Spleen (tissue), 11 donors: ENCODE measurements around the gene ADPRH. TPM values are rescaled to one million over a fixed set of nuclear protein-coding genes. Genes with fewer than 3 reads are reported as not detected.

Experiments
- DNase-seq: peaks from one replicate; pipeline ENCODE4 v3.0.0-alpha.2; 2020
- H3K27ac ChIP-seq, 8 donors: fragments of 200-600 bp; sonication (generic) in 7 of 8; 1 replicate in 4 of 8; 2 replicates in 4 of 8; pipeline versions ENCODE4 v1.5.0 to v1.8.0; 2016 to 2021; ENCODE audit warnings: inconsistent platforms in 4 of 8, mild to moderate bottlenecking in 4 of 8, moderate library complexity in 1 of 8
- H3K27me3 ChIP-seq, 7 donors: fragments of 200-600 bp; sonication (generic) in 6 of 7; replicated peaks in 1 of 7; 1 replicate in 4 of 7; 2 replicates in 3 of 7; pipeline versions ENCODE4 v1.5.0 to v1.8.0; 2016 to 2021; ENCODE audit warnings: inconsistent platforms in 3 of 7, mild to moderate bottlenecking in 1 of 7
- H3K36me3 ChIP-seq, 6 donors: fragments of 200-600 bp; sonication (generic) in 5 of 6; 1 replicate in 4 of 6; 2 replicates in 2 of 6; pipeline versions ENCODE4 v1.5.0 to v1.8.0; 2016 to 2021; ENCODE audit warnings: inconsistent platforms in 2 of 6
- H3K4me1 ChIP-seq, 6 donors: fragments of 200-600 bp; sonication (generic) in 5 of 6; 1 replicate in 3 of 6; 2 replicates in 3 of 6; pipeline versions ENCODE4 v1.5.0 to v1.8.0; 2016 to 2021; ENCODE audit warnings: inconsistent platforms in 3 of 6
- H3K4me3 ChIP-seq, 8 donors: fragments of 200-600 bp; sonication (generic) in 7 of 8; 1 replicate in 4 of 8; 2 replicates in 4 of 8; pipeline versions ENCODE4 v1.5.0 to v1.8.0; 2016 to 2021; ENCODE audit warnings: inconsistent platforms in 4 of 8, mild to moderate bottlenecking in 4 of 8, moderate library complexity in 2 of 8
- H3K9me3 ChIP-seq, 8 donors: fragments of 200-600 bp; sonication (generic) in 7 of 8; 1 replicate in 4 of 8; 2 replicates in 4 of 8; pipeline versions ENCODE4 v1.5.0 to v1.8.0; 2016 to 2021; ENCODE audit warnings: inconsistent platforms in 4 of 8
- POLR2A ChIP-seq, 3 donors: fragments of 450-650 bp; IDR thresholded peaks; one replicate each; pipeline ENCODE4 v1.5.1; 2017; ENCODE audit warnings: antibody characterized with exemption in 3 of 3, mild to moderate bottlenecking in 1 of 3
- POLR2AphosphoS5 ChIP-seq, 3 donors: sonication (generic); formaldehyde crosslinking; IDR thresholded peaks; one replicate each; pipeline ENCODE4 v1.5.1; 2017; ENCODE audit warnings: antibody characterized with exemption in 3 of 3
- WGBS, 5 donors: extraction: QIAGEN DNeasy Blood & Tissue Kit in 3 of 5; methylation state at CpG; one replicate each; pipeline versions ENCODE4 v1.1.5 to v1.1.7; 2013 to 2018; 5-methylcytosine and 5-hydroxymethylcytosine counted together
- intact Hi-C: fragments of 100-400 bp; cut with DNase I; formaldehyde crosslinking; loops from one replicate; pipeline ENCODE4 v1.15.0; 2023; ENCODE audit warnings: low total_unique reads
- polyA plus RNA-seq, 3 donors: library from polyadenylated mRNA; stranded (reverse); fragments of 200-250 nt; gene quantifications; one replicate each; pipeline ENCODE4 v1.2.1, GENCODE V29; 2013
- total RNA-seq, 7 donors: library from RNA; depleted of rRNA in 3 of 7; stranded (reverse); fragments of >200 nt in 3 of 7; fragmentation: NEBNext Ultra II Directional in 4 of 7; extraction: Animal tissue kit (Norgen Biotek cat#: 25700) in 4 of 7; gene quantifications; one replicate each; pipeline versions ENCODE4 v1.1.0 to v1.2.1, GENCODE V29; 2016 to 2021
- TF ChIP-seq, protein P1 (sequence below), 11 experiments: fragments of 200-600 bp in 7 of 11; fragments of 450-650 bp in 4 of 11; sonication (generic) in 4 of 11; IDR thresholded peaks in 8 of 11; conservative IDR thresholded peaks in 3 of 11; 1 replicate in 7 of 11; 2 replicates in 4 of 11; pipeline versions ENCODE4 v1.4.0 to v1.8.0; 2016 to 2021; ENCODE audit warnings: antibody characterized with exemption in 11 of 11, inconsistent platforms in 4 of 11, mild to moderate bottlenecking in 1 of 11
- donor health status: healthy with polysubstance abuse.
- donor health status: DM: no; HTN: no; CAD: no; lungs with moderate emphysema.
- donor health status: DM: no; HTN: no; CAD: no.
- donor health status: Bipolar disorder and iron deficiency.
- donor health status: healthy.
- donor health status: DM: no; HTN: no; CAD: no.
- donor health status: DM: yes; HTN: yes; CAD: no.

Gene ADPRH
- total and polyA plus RNA-seq, 10 donors = 7.1 to 29.2 (median 18.1) TPM

GRCh38 chr3:119558626-119559317 is 20.5 kb upstream of the ADPRH start:
- no peak for DNase-seq
- Histone ChIP-seq H3K9me3 (no peaks in the 10 kb centered on the region), H3K27me3 (no peaks in the 10 kb centered on the region), H3K27ac (peak overlapping the region in 6 of 8 donors; percentile 32 to 85 (median 64)), H3K4me1 (peaks cover 5 to 56% (median 32%) of the 10 kb centered on the region in 6 donors), H3K36me3 (no peaks in the 10 kb centered on the region), H3K4me3 (peak overlapping the region in 5 of 8 donors; percentile 2 to 63 (median 18))
- intact Hi-C loops = no loop called here
- TF ChIP-seq POLR2AphosphoS5 (IDR thresholded peaks at IDR 0.05) (no peak), POLR2A (IDR thresholded peaks at IDR 0.05) (no peak)
- TF ChIP-seq, protein P1, sequence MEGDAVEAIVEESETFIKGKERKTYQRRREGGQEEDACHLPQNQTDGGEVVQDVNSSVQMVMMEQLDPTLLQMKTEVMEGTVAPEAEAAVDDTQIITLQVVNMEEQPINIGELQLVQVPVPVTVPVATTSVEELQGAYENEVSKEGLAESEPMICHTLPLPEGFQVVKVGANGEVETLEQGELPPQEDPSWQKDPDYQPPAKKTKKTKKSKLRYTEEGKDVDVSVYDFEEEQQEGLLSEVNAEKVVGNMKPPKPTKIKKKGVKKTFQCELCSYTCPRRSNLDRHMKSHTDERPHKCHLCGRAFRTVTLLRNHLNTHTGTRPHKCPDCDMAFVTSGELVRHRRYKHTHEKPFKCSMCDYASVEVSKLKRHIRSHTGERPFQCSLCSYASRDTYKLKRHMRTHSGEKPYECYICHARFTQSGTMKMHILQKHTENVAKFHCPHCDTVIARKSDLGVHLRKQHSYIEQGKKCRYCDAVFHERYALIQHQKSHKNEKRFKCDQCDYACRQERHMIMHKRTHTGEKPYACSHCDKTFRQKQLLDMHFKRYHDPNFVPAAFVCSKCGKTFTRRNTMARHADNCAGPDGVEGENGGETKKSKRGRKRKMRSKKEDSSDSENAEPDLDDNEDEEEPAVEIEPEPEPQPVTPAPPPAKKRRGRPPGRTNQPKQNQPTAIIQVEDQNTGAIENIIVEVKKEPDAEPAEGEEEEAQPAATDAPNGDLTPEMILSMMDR (IDR thresholded peaks at IDR 0.05 in 8 of 11, conservative IDR thresholded peaks at IDR 0.05 in 3 of 11) = no peak
- WGBS, 5 donors = 75 to 88% (median 85%) methylated on average over 9 of the region's 9 CpGs

- 9 to 33% (median 23%) methylated on average over 7 of the region's 7 CpGs for WGBS, 5 donors
- DNase-seq = peak; percentile 83
- intact Hi-C loops = no loop called here
- H3K9me3 ChIP-seq = no peaks in the 10 kb centered on the region
- H3K36me3 ChIP-seq = no peaks in the 10 kb centered on the region
- H3K4me3 ChIP-seq = peak within 1 kb of the TSS in 5 of 8 donors; percentile 2 to 63 (median 18)
- H3K27ac ChIP-seq = peak within 1 kb of the TSS in 6 of 8 donors; percentile 32 to 85 (median 64)
- TF ChIP-seq, protein P1 (IDR thresholded peaks at IDR 0.05 in 8 of 11, conservative IDR thresholded peaks at IDR 0.05 in 3 of 11) = peak in 8 of 11 experiments; percentile 22 to 56 (median 40)
- TF ChIP-seq POLR2AphosphoS5 (IDR thresholded peaks at IDR 0.05) (peak in 2 of 3 donors; percentile 59 to 74), POLR2A (IDR thresholded peaks at IDR 0.05) (no peak)
- peaks cover 5 to 50% (median 32%) of the 10 kb centered on the region in 6 donors for H3K4me1 ChIP-seq
- no peaks in the 10 kb centered on the region for H3K27me3 ChIP-seq
These were observed 19.8 kb upstream of the ADPRH start, which contains the start of gene CD80 for GRCh38 chr3:119559441-119559963. Gene CD80 (minus strand): TSS chr3:119559614. CDS start chr3:119557728, 1,886 bp downstream.

DNA sequence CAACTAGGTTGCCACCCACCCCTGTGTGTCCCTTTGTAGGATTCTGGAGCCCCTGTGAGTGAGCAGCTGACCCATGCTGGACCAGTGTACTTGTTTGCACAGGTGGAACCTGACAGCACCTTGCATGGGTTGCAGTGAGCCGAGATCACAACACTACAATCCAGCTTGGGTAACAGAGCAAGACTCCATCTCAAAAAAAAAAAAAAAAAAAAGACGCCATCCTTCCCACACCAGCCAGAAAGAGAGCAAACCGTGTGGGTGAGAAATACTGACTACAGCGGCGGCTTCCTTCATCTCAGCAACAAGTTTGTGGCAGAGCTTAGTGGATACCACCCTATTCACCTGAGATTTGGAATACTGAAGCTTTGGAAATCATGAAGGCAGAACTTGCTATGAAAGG is 19.1 kb upstream of the ADPRH start:
- WGBS, 5 donors = 69 to 81% (median 78%) methylated on average over 5 of the region's 5 CpGs

More for the DNA sequence above, 19.1 kb upstream of the ADPRH start:
- H3K27ac ChIP-seq = peak overlapping the region in 2 of 8 donors; percentile 58 to 85
- H3K4me3 ChIP-seq = peak overlapping the region in 1 of 8 donors; percentile 63
- peaks cover 5 to 43% (median 26%) of the 10 kb centered on the region in 6 donors for H3K4me1 ChIP-seq
- no peaks in the 10 kb centered on the region for H3K9me3 ChIP-seq
- no peaks in the 10 kb centered on the region for H3K27me3 ChIP-seq
- TF ChIP-seq, protein P1 (IDR thresholded peaks at IDR 0.05 in 8 of 11, conservative IDR thresholded peaks at IDR 0.05 in 3 of 11) = no peak
- TF ChIP-seq POLR2A (IDR thresholded peaks at IDR 0.05) (no peak), POLR2AphosphoS5 (IDR thresholded peaks at IDR 0.05) (no peak)
- DNase-seq = no peak
- H3K36me3 ChIP-seq = no peaks in the 10 kb centered on the region
- intact Hi-C loops = no loop called here
